HUES64 (cell line): ENCODE results near the gene NEGR1.

Experiments
- H3K27ac ChIP-seq: 2 replicates; pipeline ENCODE4 v1.7.0; 2013; ENCODE audit warnings: low read depth, low read length, inconsistent platforms
- H3K27me3 ChIP-seq: 2 replicates; pipeline ENCODE4 v1.6.1; 2013; ENCODE audit warnings: mild to moderate bottlenecking, low read length; ENCODE audit not compliant: insufficient read depth
- H3K36me3 ChIP-seq: 2 replicates; pipeline ENCODE4 v1.6.1; 2013; ENCODE audit warnings: mild to moderate bottlenecking, low read length; ENCODE audit not compliant: insufficient read depth
- H3K4me1 ChIP-seq: 2 replicates; pipeline ENCODE4 v1.6.1; 2013; ENCODE audit warnings: mild to moderate bottlenecking, low read length, moderate library complexity; ENCODE audit not compliant: insufficient read depth
- H3K4me3 ChIP-seq: 2 replicates; pipeline ENCODE4 v1.5.1; 2013; ENCODE audit warnings: mild to moderate bottlenecking, low read length, moderate library complexity
- H3K9ac ChIP-seq: 2 replicates; pipeline ENCODE4 v1.6.1; 2013; ENCODE audit warnings: mild to moderate bottlenecking, low read depth, low read length
- H3K9me3 ChIP-seq: 2 replicates; pipeline ENCODE4 v1.6.1; 2013; ENCODE audit warnings: low read depth, low read length; ENCODE audit not compliant: insufficient read depth
- WGBS: fragments of 150-250, 120-280 bp; methylation state at CpG from one replicate; pipeline ENCODE4 v1.1.7; 2013; ENCODE audit warnings: missing lambda C conversion rate; 5-methylcytosine and 5-hydroxymethylcytosine counted together

Gene NEGR1

GRCh38 chr1:71930511-71930910 lies 351.8 kb downstream of the NEGR1 start:
- Histone ChIP-seq H3K9ac (no peak overlapping the region), H3K36me3 (no peaks in the 10 kb centered on the region), H3K4me1 (no peaks in the 10 kb centered on the region), H3K4me3 (no peak overlapping the region), H3K27me3 (no peaks in the 10 kb centered on the region), H3K27ac (no peak overlapping the region), H3K9me3 (peaks cover 2% of the 10 kb centered on the region; the same call in 1 of the 2 replicates)
- 92% methylated on average over 3 of the region's 4 CpGs for WGBS

- no peaks in the 10 kb centered on the region for H3K36me3 ChIP-seq
- peaks cover 10% of the 10 kb centered on the region for H3K4me1 ChIP-seq
- H3K27me3 ChIP-seq: no peaks in the 10 kb centered on the region
- WGBS: 84% methylated on average over 4 of the region's 5 CpGs
- no peak overlapping the region for H3K27ac ChIP-seq
- no peaks in the 10 kb centered on the region for H3K9me3 ChIP-seq
- H3K4me3 ChIP-seq: no peak overlapping the region
- H3K9ac ChIP-seq: no peak overlapping the region
Measured at GRCh38 chr1:71921935-71922559, 360.3 kb downstream of the NEGR1 start.

- Histone ChIP-seq H3K36me3 (no peaks in the 10 kb centered on the region), H3K9me3 (no peaks in the 10 kb centered on the region), H3K27me3 (no peaks in the 10 kb centered on the region), H3K4me3 (no peak overlapping the region), H3K4me1 (peaks cover 10% of the 10 kb centered on the region), H3K9ac (no peak overlapping the region), H3K27ac (no peak overlapping the region)
- 88% methylated on average over 1 of the region's 1 CpG for WGBS
Measured at GRCh38 chr1:71921204-71921603, 361.1 kb downstream of the NEGR1 start.

- no peaks in the 10 kb centered on the region for H3K9me3 ChIP-seq
- no peak overlapping the region for H3K4me3 ChIP-seq
- H3K27ac ChIP-seq: no peak overlapping the region
- H3K9ac ChIP-seq: no peak overlapping the region
- H3K27me3 ChIP-seq: no peaks in the 10 kb centered on the region
- H3K4me1 ChIP-seq: peaks cover 10% of the 10 kb centered on the region
- H3K36me3 ChIP-seq: no peaks in the 10 kb centered on the region
- WGBS: 82% methylated on average over 1 of the region's 2 CpGs
Measured at GRCh38 chr1:71920556-71920955, 361.8 kb downstream of the NEGR1 start.

- peaks cover 10% of the 10 kb centered on the region for H3K4me1 ChIP-seq
- H3K36me3 ChIP-seq: no peaks in the 10 kb centered on the region
- H3K9me3 ChIP-seq: no peaks in the 10 kb centered on the region
- H3K27me3 ChIP-seq: no peaks in the 10 kb centered on the region
- no peak overlapping the region for H3K9ac ChIP-seq
- H3K27ac ChIP-seq: no peak overlapping the region
- no peak overlapping the region for H3K4me3 ChIP-seq
- WGBS: 89% methylated on average over 2 of the region's 2 CpGs
Measured at GRCh38 chr1:71919811-71920509, 362.4 kb downstream of the NEGR1 start.

GRCh38 chr1:71918630-71919029 lies 363.7 kb downstream of the NEGR1 start:
- H3K36me3 ChIP-seq: no peaks in the 10 kb centered on the region
- H3K4me1 ChIP-seq: peaks cover 10% of the 10 kb centered on the region
- H3K9ac ChIP-seq: no peak overlapping the region
- no peak overlapping the region for H3K27ac ChIP-seq
- no peak overlapping the region for H3K4me3 ChIP-seq
- no peaks in the 10 kb centered on the region for H3K27me3 ChIP-seq
- WGBS: 91% methylated on average over 3 of the region's 3 CpGs
- H3K9me3 ChIP-seq: no peaks in the 10 kb centered on the region

GRCh38 chr1:71916894-71917293 lies 365.4 kb downstream of the NEGR1 start:
- Histone ChIP-seq H3K27ac (no peak overlapping the region), H3K4me3 (no peak overlapping the region), H3K9me3 (no peaks in the 10 kb centered on the region), H3K4me1 (peaks cover 10% of the 10 kb centered on the region), H3K9ac (no peak overlapping the region), H3K27me3 (no peaks in the 10 kb centered on the region), H3K36me3 (no peaks in the 10 kb centered on the region)
- 93% methylated on average over 3 of the region's 4 CpGs for WGBS

- Histone ChIP-seq H3K9me3 (no peaks in the 10 kb centered on the region), H3K27ac (no peak overlapping the region), H3K9ac (no peak overlapping the region), H3K4me3 (no peak overlapping the region), H3K27me3 (no peaks in the 10 kb centered on the region), H3K4me1 (0 out of 2 replicates have a peak, but pooled peaks cover 2% of the 10 kb centered on the region), H3K36me3 (no peaks in the 10 kb centered on the region)
- WGBS: no CpG with 5 or more reads among the region's 1 CpG
Measured at GRCh38 chr1:71914626-71915025, 367.7 kb downstream of the NEGR1 start.

- Histone ChIP-seq H3K9ac (no peak overlapping the region), H3K4me3 (no peak overlapping the region), H3K27ac (no peak overlapping the region), H3K9me3 (no peaks in the 10 kb centered on the region), H3K27me3 (no peaks in the 10 kb centered on the region), H3K36me3 (no peaks in the 10 kb centered on the region), H3K4me1 (peaks cover 9% of the 10 kb centered on the region; the same call in 1 of the 2 replicates)
- no CpG with 5 or more reads among the region's 1 CpG for WGBS
Measured at GRCh38 chr1:71908871-71909390, 373.4 kb downstream of the NEGR1 start.

- Histone ChIP-seq H3K9me3 (no peaks in the 10 kb centered on the region), H3K4me3 (no peak overlapping the region), H3K9ac (no peak overlapping the region), H3K27ac (no peak overlapping the region), H3K27me3 (no peaks in the 10 kb centered on the region), H3K36me3 (no peaks in the 10 kb centered on the region), H3K4me1 (peaks cover 9% of the 10 kb centered on the region; the same call in 1 of the 2 replicates)
- WGBS: 76% methylated on average over 1 of the region's 1 CpG
Measured at GRCh38 chr1:71908303-71908702, 374.0 kb downstream of the NEGR1 start.

- Histone ChIP-seq H3K9me3 (no peaks in the 10 kb centered on the region), H3K27ac (no peak overlapping the region), H3K36me3 (no peaks in the 10 kb centered on the region), H3K27me3 (no peaks in the 10 kb centered on the region), H3K4me3 (no peak overlapping the region), H3K9ac (no peak overlapping the region), H3K4me1 (no peaks in the 10 kb centered on the region)
- WGBS: 100% methylated on average over 1 of the region's 2 CpGs
Measured at GRCh38 chr1:71899881-71900280, 382.5 kb downstream of the NEGR1 start.
